IPS DF 4.7 (cell line): ENCODE measurements around the gene ZNF436.

Experiments
- DNase-seq: peaks from one replicate; pipeline ENCODE4 v3.0.0-alpha.2; 2013; ENCODE audit warnings: low spot score; ENCODE audit errors: extremely low read depth

ZNF436 gene

DNA sequence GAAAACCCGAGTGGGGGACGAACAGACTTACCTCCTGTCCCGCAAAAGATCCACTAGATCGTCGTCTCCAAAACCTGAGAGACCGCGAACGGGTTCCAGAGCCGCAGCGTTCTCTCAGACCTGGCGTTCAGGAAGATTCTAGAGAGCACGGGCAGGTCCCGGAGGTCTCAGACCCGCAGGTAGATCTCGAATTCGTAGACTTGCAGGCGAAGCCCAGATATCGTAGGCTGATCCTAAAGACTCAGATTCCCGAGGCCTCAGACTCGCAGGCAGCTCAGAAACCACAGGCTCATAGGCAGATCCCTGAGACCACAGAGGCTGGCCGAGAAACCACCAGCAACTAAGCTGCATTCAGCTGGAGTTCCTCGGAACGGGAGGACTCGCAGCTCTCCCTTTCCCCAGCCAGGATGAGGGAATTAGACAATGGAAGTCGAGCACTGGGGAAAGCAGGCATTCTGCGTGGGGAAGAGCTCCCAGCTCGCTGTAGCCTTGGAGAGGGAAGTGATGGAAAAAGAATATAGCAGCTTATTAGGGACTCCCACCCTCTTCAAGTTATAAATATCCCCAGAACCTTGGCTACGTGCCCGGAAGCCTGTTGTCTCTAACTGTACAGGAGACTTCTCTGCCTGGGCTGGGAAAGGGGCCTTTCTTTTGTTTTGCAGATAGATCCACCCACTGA lies at the start of gene ZNF436:
TSS of gene ZNF436 (minus strand) at position 502 of the 679 bp plus-strand sequence. CDS start 1,831 bp downstream, outside the sequence.
- no peak for DNase-seq

DNA sequence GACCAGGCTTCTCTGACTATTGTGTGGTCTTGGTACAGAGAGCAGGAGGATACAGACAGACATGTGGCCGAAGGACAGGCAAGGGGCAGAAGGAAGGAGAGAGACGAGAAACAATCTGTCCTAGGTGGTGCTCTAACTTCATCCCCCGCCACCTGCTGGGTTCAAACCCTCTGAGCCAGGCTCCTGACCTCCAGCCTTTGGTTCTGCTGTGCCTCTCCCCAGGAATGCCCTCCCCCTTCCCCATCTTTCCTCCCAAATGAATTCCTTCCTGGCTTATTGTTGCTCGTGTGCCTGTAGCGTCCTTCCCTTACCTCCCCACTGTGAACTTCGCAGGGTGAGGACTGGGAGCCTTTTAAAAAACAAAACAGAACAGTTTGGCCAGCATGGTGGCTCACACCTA lies 49.5 kb upstream of the ZNF436 start:
- DNase-seq = no peak

DNA sequence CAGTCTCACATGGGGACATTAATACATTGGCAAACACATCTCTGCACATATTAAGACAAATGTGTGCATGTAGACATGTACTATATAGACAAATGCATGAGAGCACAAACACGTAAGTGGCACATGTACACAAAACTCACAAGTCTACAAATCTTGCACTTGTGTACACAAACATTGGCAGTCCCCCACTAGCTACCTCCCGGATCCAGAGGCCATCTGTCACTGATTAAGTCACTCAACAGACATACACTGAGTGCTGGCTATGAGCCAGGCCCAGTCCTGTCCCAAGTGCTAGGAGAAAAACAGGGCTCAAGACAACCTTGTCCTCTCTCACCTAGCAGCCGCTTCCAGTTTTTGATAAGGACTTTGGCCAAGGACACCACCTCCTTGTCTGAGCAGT lies 47.9 kb upstream of the ZNF436 start:
- DNase-seq = no peak

DNA sequence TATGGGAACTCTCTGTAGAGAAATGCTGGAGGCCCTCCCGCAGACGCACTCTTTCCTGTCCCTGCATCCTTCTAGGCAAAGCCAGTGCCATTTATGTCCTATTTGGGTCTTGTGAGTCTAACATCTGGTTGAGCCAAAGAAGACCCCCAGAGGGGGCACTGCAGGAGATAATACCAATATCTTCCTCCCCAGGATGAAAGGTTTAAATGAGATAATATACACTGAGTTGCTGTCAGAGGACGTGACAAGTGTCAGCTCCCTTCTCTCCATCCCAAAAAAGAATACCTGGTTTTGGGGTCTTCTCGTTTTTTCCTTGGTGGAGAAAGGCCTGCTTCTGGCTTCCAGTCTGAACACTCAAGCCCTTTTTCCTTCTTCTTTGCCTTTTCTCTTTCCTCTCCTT lies 47.3 kb upstream of the ZNF436 start:
- no peak for DNase-seq

DNA sequence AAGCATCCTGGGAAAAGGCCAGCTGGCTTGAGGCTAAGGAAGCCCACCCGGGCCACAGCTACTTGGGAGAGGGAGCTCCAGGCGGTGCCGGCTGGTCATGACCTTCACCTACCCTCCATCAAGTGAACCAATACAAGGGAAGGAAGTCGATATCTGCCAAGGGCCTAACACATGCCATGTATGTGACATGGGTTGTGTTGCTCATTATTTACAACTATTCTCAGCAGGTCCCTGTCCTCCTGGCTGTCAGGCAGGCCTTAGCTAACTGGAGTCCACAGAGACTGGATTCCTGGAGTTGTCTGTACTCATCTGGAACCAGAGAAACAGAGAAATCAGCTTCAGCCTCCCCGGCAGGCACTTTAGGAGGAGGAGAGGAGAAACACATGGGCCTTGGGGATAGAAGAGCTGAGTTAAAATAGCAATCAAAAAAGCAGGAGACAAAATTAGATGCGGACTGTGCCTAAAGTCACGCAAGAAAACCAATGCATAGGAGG lies 39.2 kb upstream of the ZNF436 start:
- no peak for DNase-seq

DNA sequence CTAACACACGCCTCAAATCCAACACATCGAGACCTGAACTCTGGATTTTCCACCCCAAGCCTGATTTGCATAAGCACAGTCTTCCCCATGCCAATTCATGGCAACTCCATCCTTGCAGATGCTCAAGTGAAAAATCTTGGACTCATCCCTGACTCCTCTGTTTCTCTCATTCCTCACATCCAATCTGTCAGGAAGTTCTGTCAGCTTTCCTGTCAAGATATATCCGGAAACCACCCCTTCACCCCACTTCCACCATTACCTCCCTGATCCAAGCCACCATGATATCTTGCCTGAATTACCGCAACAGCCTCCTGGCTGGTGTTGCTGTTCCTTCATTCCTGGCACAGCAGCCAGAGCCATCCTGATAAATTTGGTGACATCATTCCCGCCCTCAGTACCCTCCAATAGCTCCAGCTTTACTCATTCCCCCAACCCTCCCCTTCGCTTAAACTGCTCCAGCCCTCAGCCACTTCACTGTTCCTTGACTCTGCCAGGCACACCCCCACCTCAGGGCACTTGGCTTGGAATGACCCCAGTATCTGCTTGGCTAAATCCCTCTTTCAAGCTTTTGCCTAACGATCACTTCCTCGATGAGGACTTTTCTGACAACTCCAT lies 37.5 kb upstream of the ZNF436 start:
- no peak for DNase-seq

DNA sequence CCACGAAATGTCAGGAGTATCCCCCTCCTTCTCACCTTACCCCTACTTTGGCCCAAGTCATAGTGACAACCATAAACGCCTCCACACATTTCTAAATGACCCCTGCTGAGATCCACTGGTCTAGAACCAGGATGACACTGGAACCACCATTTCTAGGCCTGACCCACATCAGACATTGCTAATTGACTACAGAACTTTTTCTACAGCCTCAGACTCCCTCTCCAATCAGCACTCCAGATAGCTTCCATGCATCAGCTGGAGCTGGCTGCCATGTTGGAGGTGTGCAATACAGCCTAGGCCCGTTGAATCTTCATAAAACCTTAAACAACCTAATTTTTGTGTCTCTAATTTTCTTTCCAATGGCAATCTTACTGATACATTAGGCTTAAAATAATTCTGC lies 36.3 kb upstream of the ZNF436 start:
- DNase-seq = no peak

- no peak for DNase-seq
Measured at GRCh38 chr1:23403735-23404486, 34.3 kb upstream of the ZNF436 start.

DNA sequence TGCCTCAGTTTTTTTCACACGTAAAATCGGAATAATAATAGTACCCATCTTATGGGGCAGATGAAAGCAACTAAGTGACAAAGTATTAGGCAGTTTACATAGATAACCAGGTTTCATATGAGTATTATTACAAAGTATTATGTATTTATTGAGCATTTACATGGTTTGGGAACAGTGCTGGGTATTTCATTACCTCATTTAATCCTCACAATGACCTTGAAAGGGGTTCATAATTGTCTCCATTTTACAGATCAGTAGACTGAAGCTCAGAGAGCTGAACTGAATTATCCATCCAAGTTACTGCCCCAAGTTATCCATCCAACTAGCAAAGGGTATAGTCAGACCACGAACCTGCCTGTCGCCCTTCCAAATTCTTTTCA lies 33.7 kb upstream of the ZNF436 start:
- DNase-seq = no peak

DNA sequence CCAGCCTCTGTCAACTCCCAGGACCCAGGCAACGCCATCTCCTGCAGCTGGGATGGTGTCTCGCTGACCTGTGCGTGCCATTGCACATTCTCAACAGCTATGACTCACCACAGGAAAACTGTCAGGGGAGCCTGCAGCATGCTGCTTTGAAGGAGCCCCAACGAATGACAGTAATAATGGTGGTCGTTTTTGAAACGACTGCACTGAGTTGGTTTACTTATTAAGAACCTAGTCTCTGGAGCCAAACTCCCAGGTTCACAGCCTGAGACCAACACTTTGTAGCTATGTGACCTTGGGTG lies 33.4 kb upstream of the ZNF436 start:
- no peak for DNase-seq

DNA sequence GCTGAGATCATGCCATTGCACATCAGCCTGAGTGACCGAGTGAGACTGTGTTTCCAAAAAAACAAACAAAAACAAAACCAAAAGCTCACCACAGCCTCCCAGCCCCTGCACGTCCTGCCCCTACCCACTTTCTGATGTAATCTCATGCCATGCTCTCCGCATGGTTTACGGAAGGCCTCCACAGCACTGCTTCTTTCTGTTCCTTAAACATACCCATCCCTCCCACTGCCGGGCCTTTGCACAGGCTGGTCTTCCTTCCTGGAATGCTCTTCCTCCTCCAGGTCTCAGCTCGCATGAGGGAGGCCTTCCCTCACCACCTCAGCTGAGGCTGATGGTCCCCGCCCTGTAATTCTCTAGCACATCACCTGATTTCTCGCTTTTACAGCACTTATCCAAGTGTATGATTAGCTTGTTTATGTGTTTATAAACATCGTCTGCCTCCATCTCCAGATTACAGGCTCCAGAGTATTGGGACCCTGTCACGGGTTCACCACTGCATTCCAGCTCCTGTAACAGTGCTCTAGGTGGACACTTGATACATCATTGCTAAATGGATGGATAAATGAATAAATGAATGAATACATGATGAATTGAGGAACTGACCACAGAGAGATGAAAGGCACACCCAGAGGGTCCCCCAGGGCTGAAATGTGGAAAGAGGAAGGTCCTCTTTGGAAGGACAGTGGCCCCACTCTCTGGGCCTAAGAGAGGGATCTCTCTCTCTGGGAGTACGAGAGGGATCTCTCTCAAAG lies 32.8 kb upstream of the ZNF436 start:
- DNase-seq = no peak

GRCh38 chr1:23401313-23401712 lies 31.7 kb upstream of the ZNF436 start:
- no peak for DNase-seq

- DNase-seq = no peak
Measured at GRCh38 chr1:23400324-23401114, 30.9 kb upstream of the ZNF436 start.

DNA sequence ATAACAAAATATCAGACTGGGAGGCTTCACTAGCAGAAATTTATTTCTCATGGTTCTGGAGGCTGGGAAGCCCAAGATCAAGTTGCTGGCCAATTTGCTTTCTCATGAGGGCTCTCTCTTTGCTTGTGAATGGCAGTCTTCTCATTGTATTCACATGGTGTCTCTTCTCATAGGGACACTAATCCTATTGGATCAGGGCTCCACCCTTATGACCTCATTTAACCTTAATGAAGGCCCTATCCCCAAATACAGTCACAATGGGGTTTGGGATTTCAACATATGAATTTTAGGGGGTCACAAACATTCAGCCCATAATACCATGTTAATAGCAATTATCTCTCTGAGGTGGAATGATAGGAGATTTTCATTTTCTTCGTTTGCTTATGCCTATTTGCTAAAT lies 29.6 kb upstream of the ZNF436 start:
- DNase-seq = no peak

- no peak for DNase-seq
Measured at GRCh38 chr1:23397908-23398307, 28.3 kb upstream of the ZNF436 start.

DNA sequence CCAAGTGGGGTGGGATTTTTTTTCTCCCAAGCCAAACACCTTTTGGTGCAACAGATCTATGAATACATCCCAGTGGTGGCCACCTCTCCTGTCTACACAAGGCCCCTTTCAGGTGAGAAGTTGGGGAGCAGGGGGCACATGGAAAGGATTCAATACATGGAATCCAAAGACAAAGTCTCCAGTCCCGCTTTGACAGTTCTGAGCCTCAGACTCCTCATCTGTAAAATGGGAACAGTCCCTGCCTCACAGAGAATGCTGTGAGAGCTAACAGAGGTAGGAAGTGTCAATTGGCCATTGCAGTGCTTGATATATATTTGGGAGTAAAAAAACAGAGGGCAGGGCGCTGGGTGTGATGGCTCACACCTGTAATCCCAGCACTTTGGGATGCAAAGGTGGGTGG lies 26.7 kb upstream of the ZNF436 start:
- DNase-seq = no peak

DNA sequence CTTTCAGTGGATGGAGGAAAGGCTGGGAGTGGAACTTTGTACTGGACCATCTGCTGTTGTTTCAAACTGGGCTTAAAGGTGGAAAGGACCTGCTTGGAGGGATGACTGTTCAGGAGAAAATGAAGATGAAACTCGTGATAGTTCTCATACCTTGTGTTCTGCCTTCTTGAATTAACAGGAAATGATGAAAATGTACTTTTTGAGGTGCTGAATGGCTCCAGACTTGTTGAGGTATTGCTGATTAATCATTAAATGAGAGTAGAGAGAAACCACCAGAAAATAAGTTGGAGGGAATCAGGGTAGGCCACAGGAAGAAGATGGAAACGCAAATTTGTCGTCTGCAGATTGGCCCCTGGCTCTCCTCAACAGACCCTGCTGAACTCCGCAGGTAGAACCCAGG lies 26.2 kb upstream of the ZNF436 start:
- no peak for DNase-seq

DNA sequence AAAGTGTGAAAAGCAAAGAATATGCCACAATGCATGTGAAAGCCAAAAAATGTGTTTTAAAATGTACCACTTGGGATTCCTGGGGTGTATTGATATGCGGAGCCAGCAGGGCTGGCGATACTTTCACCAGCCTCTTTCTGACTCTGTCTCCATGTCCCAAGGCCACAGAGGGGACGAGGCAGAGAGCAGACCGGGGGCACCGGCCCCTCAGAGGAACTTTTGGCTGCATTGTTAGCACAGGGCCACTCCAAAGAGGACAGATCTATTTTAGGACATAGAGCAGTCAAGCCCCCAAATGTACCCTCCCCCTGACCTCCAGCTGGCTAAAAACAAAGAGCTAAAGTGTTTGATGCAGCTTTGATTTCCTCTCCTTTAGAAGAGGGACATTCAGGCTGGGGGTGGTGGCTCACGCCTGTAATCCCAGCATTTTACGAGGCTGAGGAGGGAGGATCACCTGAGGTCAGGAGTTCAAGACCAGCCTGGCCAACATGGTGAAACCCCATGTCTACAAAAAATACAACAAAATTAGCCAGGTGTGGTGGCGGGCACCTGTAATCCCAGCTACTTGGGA lies 25.6 kb upstream of the ZNF436 start:
- no peak for DNase-seq

DNA sequence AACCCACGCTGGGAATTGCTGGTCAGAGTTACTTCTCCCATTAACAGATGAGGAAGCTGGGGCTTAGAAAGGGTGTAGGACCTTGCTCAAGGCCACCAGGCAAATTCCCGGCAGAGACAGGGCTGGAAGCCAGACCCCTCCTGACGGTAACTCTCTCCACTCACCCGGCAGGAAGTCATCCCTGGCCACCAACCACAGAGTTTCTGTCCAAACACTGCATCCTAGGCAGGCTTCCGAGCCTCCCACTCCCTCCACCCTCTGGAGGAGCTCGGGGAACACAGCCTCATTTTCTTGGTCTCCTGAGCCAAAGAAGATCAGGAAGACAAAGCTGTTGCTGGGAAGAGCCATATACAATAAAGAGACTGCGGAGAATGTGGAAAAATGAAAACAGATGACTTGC lies 25.0 kb upstream of the ZNF436 start:
- no peak for DNase-seq

DNA sequence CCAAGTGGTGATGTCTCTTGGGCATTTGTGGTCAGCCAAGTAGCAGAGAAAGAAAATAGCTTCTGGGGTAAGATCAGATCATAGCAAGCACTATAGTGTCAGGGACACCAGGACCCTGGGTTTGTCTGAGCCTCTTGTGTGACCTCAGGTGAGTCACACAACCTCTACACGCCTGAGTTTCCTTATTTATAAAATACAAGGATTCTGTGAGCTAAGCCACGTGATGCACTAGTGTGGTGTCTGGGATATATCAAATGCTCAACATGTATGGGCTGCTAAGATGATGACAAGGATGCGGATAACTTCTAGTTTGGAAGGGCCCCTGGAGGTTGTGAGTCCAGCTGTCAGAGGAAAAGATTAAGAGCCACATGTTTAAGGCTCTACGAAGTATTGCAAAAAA lies 24.5 kb upstream of the ZNF436 start:
- DNase-seq = no peak

GRCh38 chr1:23393706-23394105 lies 24.1 kb upstream of the ZNF436 start:
- DNase-seq = no peak
